ENCODE results near the gene APLNR.

APLNR gene

DNA sequence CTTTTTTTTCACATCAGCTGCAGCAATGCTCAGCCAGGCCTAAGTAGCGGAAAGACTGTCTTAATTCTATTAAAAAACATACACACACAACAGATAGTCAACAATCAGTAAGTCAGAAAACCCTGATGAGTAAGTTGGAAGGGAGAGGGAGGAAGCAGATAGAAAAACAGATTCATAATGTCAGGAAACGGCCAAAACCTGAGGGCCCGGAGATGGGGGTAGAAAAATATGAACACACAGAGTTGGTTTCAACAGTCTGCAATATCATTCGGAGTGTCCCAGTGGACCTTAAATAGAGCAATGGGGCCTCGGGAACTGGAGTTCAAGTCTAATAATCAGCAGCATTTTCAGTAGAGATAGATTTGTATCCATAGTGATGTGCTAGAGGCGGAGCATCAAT, 40.5 kb downstream of the APLNR start:
- H3K4me2 ChIP-seq = no peak overlapping the region
- H3K27me3 ChIP-seq (ENCODE audit: insufficient read depth, low read depth) = no peaks in the 10 kb centered on the region
- no peak overlapping the region for H3K9ac ChIP-seq
- H2AFZ ChIP-seq (ENCODE audit: low read depth) = no peak overlapping the region
- H3K4me3 ChIP-seq (IDR thresholded peaks at IDR 0.05; ENCODE audit: insufficient read depth, low read depth, low read length) = no peak overlapping the region
- H3K27ac ChIP-seq = no peak overlapping the region
- no peaks in the 10 kb centered on the region for H3K79me2 ChIP-seq (ENCODE audit: insufficient read depth, low read depth)
- H3K4me1 ChIP-seq (ENCODE audit: low read depth, poor library complexity, severe bottlenecking) = no peaks in the 10 kb centered on the region
- H4K20me1 ChIP-seq (ENCODE audit: insufficient read depth) = no peaks in the 10 kb centered on the region
- TF ChIP-seq, protein P1, sequence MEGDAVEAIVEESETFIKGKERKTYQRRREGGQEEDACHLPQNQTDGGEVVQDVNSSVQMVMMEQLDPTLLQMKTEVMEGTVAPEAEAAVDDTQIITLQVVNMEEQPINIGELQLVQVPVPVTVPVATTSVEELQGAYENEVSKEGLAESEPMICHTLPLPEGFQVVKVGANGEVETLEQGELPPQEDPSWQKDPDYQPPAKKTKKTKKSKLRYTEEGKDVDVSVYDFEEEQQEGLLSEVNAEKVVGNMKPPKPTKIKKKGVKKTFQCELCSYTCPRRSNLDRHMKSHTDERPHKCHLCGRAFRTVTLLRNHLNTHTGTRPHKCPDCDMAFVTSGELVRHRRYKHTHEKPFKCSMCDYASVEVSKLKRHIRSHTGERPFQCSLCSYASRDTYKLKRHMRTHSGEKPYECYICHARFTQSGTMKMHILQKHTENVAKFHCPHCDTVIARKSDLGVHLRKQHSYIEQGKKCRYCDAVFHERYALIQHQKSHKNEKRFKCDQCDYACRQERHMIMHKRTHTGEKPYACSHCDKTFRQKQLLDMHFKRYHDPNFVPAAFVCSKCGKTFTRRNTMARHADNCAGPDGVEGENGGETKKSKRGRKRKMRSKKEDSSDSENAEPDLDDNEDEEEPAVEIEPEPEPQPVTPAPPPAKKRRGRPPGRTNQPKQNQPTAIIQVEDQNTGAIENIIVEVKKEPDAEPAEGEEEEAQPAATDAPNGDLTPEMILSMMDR (conservative IDR thresholded peaks at IDR 0.05; ENCODE audit: low read depth, low read length) = no peak
- H3K36me3 ChIP-seq (ENCODE audit: insufficient read depth) = no peaks in the 10 kb centered on the region

GRCh38 chr11:57192316-57192715, 44.7 kb downstream of the APLNR start:
- Histone ChIP-seq H3K4me3 (IDR thresholded peaks at IDR 0.05; ENCODE audit: insufficient read depth, low read depth, low read length) (no peak overlapping the region), H3K79me2 (ENCODE audit: insufficient read depth, low read depth) (no peaks in the 10 kb centered on the region), H4K20me1 (ENCODE audit: insufficient read depth) (no peaks in the 10 kb centered on the region), H3K36me3 (ENCODE audit: insufficient read depth) (no peaks in the 10 kb centered on the region), H3K27me3 (ENCODE audit: insufficient read depth, low read depth) (no peaks in the 10 kb centered on the region), H2AFZ (ENCODE audit: low read depth) (no peak overlapping the region), H3K27ac (no peak overlapping the region), H3K4me1 (ENCODE audit: low read depth, poor library complexity, severe bottlenecking) (no peaks in the 10 kb centered on the region), H3K9ac (no peak overlapping the region), H3K4me2 (no peak overlapping the region)
- TF ChIP-seq, protein P1 (conservative IDR thresholded peaks at IDR 0.05; ENCODE audit: low read depth, low read length) = no peak

- Histone ChIP-seq H3K36me3 (ENCODE audit: insufficient read depth) (no peaks in the 10 kb centered on the region), H3K27ac (no peak overlapping the region), H3K4me3 (IDR thresholded peaks at IDR 0.05; ENCODE audit: insufficient read depth, low read depth, low read length) (no peak overlapping the region), H3K4me1 (ENCODE audit: low read depth, poor library complexity, severe bottlenecking) (no peaks in the 10 kb centered on the region), H2AFZ (ENCODE audit: low read depth) (no peak overlapping the region), H4K20me1 (ENCODE audit: insufficient read depth) (no peaks in the 10 kb centered on the region), H3K27me3 (ENCODE audit: insufficient read depth, low read depth) (no peaks in the 10 kb centered on the region), H3K79me2 (ENCODE audit: insufficient read depth, low read depth) (no peaks in the 10 kb centered on the region), H3K4me2 (no peak overlapping the region), H3K9ac (no peak overlapping the region)
- TF ChIP-seq, protein P1 (conservative IDR thresholded peaks at IDR 0.05; ENCODE audit: low read depth, low read length) = no peak
Observed at GRCh38 chr11:57191311-57192219, 45.5 kb downstream of the APLNR start.

- H2AFZ ChIP-seq (ENCODE audit: low read depth) = no peak overlapping the region
- H4K20me1 ChIP-seq (ENCODE audit: insufficient read depth) = no peaks in the 10 kb centered on the region
- no peaks in the 10 kb centered on the region for H3K4me1 ChIP-seq (ENCODE audit: low read depth, poor library complexity, severe bottlenecking)
- H3K4me3 ChIP-seq (IDR thresholded peaks at IDR 0.05; ENCODE audit: insufficient read depth, low read depth, low read length) = no peak overlapping the region
- H3K9ac ChIP-seq = no peak overlapping the region
- no peaks in the 10 kb centered on the region for H3K79me2 ChIP-seq (ENCODE audit: insufficient read depth, low read depth)
- no peaks in the 10 kb centered on the region for H3K36me3 ChIP-seq (ENCODE audit: insufficient read depth)
- H3K4me2 ChIP-seq = no peak overlapping the region
- H3K27me3 ChIP-seq (ENCODE audit: insufficient read depth, low read depth) = no peaks in the 10 kb centered on the region
- no peak overlapping the region for H3K27ac ChIP-seq
- TF ChIP-seq, protein P1 (conservative IDR thresholded peaks at IDR 0.05; ENCODE audit: low read depth, low read length) = no peak
Observed at GRCh38 chr11:57190548-57190947, 46.5 kb downstream of the APLNR start.
